ENCODE data around the gene IARS2.

- TF ChIP-seq POLR2AphosphoS5 (IDR thresholded peaks at IDR 0.05; ENCODE audit: low read depth, low read length) (no peak), REST (IDR thresholded peaks at IDR 0.05; ENCODE audit: insufficient read depth in 1 of 2, low read depth in 2 of 2, low read length in 2 of 2) (no peak)
These were observed 70.2 kb downstream of the IARS2 start for GRCh38 chr1:220164116-220164515.
